ENCODE results near the gene SPAAR. TPM values are rescaled to one million over a fixed set of nuclear protein-coding genes. Genes with fewer than 3 reads are reported as not detected.

SPAAR gene
- total RNA-seq, 6 donors from 2014 or later: 3.3 to 19.9 (median 8.5) TPM

DNA sequence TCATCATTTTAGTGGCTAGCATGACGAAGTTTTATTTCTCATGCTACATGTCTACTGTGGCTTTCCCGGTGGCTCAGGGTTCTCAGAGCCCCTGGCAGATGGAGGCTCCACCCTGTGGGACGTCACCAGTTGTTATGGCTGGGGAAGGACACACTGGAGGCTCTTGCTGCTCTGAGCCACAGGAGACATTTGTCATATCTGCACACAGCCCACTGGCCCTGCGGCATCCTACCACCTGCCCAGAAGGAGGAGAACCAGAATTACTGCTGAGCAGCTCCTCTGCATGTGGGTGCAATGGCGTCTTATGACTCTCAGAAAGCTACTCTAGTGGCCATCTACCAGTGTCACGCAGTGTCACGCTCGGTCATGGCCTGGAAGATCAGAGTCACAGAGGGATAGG, 45.7 kb upstream of the SPAAR start:
- peaks cover 0 to 3% (median 0%) of the 10 kb centered on the region in 4 donors for H3K4me1 ChIP-seq
- 68 to 74% methylated on average over 3 to 8 of the region's 8 CpGs for WGBS, 2 donors
- ATAC-seq (ENCODE audit: low FRiP score in 2 of 2): no peak

DNA sequence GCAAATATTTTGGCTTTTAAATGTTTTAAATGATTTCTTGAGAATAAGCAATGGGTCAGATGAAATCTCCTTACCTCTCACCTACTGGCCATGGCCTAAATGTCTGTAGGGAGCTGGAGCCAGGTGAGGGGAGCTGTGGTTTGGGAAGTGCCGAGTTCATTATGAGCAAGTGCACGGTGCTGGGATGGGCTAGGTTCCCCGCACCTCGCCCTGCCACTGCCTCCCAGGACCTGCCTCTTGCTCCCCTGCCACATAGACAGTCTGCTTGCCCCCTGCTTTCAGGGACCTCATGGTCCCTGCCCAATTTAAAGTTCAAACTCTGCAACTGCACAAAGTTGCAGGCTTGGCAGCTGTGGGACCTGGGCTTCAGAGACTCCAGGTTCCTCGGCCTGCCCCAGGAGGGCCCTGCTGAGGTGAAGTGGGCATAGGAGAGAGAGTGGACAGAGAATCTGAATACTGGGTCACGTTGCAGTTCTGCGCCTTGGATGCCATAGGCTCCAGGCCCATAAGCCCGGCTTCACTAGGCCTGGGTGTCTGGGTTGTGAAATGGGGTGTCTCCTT, 44.5 kb upstream of the SPAAR start:
- 84 to 89% methylated on average over 6 to 8 of the region's 8 CpGs for WGBS, 2 donors
- H3K4me1 ChIP-seq: peaks cover 0 to under 1% (median 0%) of the 10 kb centered on the region in 4 donors
- H3K9me3 ChIP-seq: no peaks in the 10 kb centered on the region
- TF ChIP-seq POLR2AphosphoS5 (IDR thresholded peaks at IDR 0.05) (no peak), POLR2A (IDR thresholded peaks at IDR 0.05) (no peak), EP300 (IDR thresholded peaks at IDR 0.05) (no peak)
- TF ChIP-seq, protein P1, sequence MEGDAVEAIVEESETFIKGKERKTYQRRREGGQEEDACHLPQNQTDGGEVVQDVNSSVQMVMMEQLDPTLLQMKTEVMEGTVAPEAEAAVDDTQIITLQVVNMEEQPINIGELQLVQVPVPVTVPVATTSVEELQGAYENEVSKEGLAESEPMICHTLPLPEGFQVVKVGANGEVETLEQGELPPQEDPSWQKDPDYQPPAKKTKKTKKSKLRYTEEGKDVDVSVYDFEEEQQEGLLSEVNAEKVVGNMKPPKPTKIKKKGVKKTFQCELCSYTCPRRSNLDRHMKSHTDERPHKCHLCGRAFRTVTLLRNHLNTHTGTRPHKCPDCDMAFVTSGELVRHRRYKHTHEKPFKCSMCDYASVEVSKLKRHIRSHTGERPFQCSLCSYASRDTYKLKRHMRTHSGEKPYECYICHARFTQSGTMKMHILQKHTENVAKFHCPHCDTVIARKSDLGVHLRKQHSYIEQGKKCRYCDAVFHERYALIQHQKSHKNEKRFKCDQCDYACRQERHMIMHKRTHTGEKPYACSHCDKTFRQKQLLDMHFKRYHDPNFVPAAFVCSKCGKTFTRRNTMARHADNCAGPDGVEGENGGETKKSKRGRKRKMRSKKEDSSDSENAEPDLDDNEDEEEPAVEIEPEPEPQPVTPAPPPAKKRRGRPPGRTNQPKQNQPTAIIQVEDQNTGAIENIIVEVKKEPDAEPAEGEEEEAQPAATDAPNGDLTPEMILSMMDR (IDR thresholded peaks at IDR 0.05): no peak
- H3K4me3 ChIP-seq: no peak overlapping the region
- DNase-seq (peak in 1 of 2 donors; percentile 10), ATAC-seq (ENCODE audit: low FRiP score in 2 of 2) (no peak)
- no peaks in the 10 kb centered on the region for H3K36me3 ChIP-seq
- H3K27me3 ChIP-seq: no peaks in the 10 kb centered on the region
- H3K27ac ChIP-seq: no peak overlapping the region

More for the DNA sequence above, 45.7 kb upstream of the SPAAR start:
- Histone ChIP-seq H3K9me3 (no peaks in the 10 kb centered on the region), H3K27me3 (no peaks in the 10 kb centered on the region), H3K27ac (no peak overlapping the region), H3K36me3 (no peaks in the 10 kb centered on the region), H3K4me3 (no peak overlapping the region)
- no peak for DNase-seq
- TF ChIP-seq POLR2AphosphoS5 (IDR thresholded peaks at IDR 0.05) (no peak), EP300 (IDR thresholded peaks at IDR 0.05) (no peak), POLR2A (IDR thresholded peaks at IDR 0.05) (no peak)
- TF ChIP-seq, protein P1 (IDR thresholded peaks at IDR 0.05): no peak

DNA sequence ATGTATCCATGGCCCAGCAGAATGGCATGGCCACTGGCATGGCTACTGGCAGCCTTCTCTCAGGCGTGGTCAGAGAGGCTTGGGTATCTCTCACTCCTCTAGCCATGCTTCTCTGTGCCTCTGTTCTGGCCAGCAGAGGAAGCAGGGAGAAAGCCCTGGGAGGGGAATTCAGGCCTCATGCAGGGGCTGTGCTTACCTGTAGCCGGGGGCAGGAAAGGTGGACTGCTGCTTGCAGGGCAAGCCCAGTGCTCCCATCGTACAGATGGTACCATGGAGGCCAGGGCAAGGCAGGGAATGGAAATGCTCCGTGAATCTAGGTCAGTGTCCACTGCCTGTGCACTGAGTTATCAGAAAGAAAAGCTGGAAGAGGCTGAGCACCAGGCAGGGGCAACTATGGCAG, 41.8 kb upstream of the SPAAR start:
- no peak for DNase-seq
- TF ChIP-seq, protein P1 (IDR thresholded peaks at IDR 0.05): no peak
- no peak for TF ChIP-seq POLR2A (IDR thresholded peaks at IDR 0.05)
- TF ChIP-seq EP300 (IDR thresholded peaks at IDR 0.05): no peak
- TF ChIP-seq POLR2AphosphoS5 (IDR thresholded peaks at IDR 0.05): no peak
- H3K4me1 ChIP-seq: no peaks in the 10 kb centered on the region
- WGBS, 2 donors: 84 to 90% methylated on average over 4 of the region's 4 CpGs
- no peak for ATAC-seq (ENCODE audit: low FRiP score in 2 of 2)
- H3K36me3 ChIP-seq: no peaks in the 10 kb centered on the region
- H3K9me3 ChIP-seq: no peaks in the 10 kb centered on the region
- H3K27ac ChIP-seq: no peak overlapping the region
- no peaks in the 10 kb centered on the region for H3K27me3 ChIP-seq
- H3K4me3 ChIP-seq: no peak overlapping the region

DNA sequence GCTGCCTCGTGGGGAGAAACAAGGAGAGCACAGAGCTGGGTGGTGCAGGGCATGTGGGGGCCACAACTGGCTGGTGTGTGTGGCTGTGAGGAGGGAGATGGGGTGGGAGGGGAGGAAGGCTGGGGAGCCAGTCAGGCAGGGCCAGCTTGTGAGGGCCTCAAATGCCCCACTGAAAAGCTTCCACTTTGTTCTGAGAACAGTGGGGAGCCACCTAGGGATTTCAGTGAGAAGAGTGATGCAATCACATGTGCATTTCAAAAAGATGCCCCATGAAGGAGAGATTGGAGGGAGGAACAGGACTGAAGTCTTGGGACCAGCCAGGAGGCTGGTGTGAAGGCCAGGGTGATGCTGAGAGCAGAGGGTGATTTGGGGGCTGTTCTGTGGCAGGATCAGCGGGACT, 40.4 kb upstream of the SPAAR start:
- no peaks in the 10 kb centered on the region for H3K36me3 ChIP-seq
- TF ChIP-seq POLR2AphosphoS5 (IDR thresholded peaks at IDR 0.05): no peak
- TF ChIP-seq POLR2A (IDR thresholded peaks at IDR 0.05): no peak
- ATAC-seq (ENCODE audit: low FRiP score in 2 of 2): no peak
- DNase-seq: no peak
- no peak overlapping the region for H3K27ac ChIP-seq
- no peaks in the 10 kb centered on the region for H3K4me1 ChIP-seq
- no peaks in the 10 kb centered on the region for H3K9me3 ChIP-seq
- 67 to 78% methylated on average over 2 of the region's 2 CpGs for WGBS, 2 donors
- no peak overlapping the region for H3K4me3 ChIP-seq
- no peaks in the 10 kb centered on the region for H3K27me3 ChIP-seq

DNA sequence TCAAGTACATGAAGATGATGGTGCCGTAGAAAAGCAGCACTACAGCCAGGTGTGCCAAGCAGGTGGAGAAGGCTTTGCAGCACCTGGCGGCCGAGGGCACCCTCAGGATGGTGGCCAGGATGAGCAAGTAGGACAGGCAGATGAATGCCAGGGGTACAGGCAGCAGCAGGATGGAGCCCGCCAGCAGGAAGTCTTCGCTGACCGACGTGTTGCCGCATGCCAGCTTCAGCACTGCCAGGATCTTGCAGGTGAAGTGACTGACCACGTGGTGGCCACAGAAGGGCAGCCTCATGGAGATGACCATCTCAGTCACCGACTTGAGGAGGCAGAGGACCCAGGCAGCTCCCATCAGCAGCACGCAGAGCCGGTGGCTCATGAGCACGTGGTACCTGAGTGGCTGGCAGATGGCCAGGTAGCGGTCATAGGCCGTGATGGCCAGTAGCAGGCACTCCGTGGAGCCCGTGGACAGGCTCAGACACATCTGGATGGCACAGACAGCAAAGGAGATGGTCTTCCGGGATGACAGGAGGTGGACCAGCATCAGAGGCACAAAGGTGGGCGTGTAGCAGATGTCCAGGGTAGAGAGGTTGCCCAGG, 39.6 kb upstream of the SPAAR start:
- Histone ChIP-seq H3K4me3 (no peak overlapping the region), H3K27ac (no peak overlapping the region), H3K4me1 (no peaks in the 10 kb centered on the region), H3K27me3 (no peaks in the 10 kb centered on the region), H3K9me3 (no peaks in the 10 kb centered on the region), H3K36me3 (no peaks in the 10 kb centered on the region)
- TF ChIP-seq, protein P1 (IDR thresholded peaks at IDR 0.05): no peak
- TF ChIP-seq POLR2AphosphoS5 (IDR thresholded peaks at IDR 0.05) (no peak), EP300 (IDR thresholded peaks at IDR 0.05) (no peak), POLR2A (IDR thresholded peaks at IDR 0.05) (no peak)
- no peak for ATAC-seq (ENCODE audit: low FRiP score in 2 of 2)
- DNase-seq: peak in 1 of 2 donors; percentile 55
- WGBS, 2 donors: 86 to 90% methylated on average over 10 to 19 of the region's 19 CpGs

Measured in upper lobe of left lung (tissue), 6 donors.